Smooth muscle cell (in vitro differentiated cells): ENCODE data around the gene HTRA3. TPM values are rescaled to one million over a fixed set of nuclear protein-coding genes. Genes with fewer than 3 reads are reported as not detected.

Experiments used
- DNase-seq: peaks from one replicate; lab custom pipeline; 2025; ENCODE audit not compliant: unreplicated experiment; lab: John Stamatoyannopoulos, UW
- H2AFZ ChIP-seq: fragments of 200-600 bp; sonication (generic); 2 replicates; pipeline ENCODE4 v1.6.0; 2016; ENCODE audit warnings: antibody characterized with exemption, low read depth, mild to moderate bottlenecking
- H3F3A ChIP-seq: fragments of 200-600 bp; sonication (generic); 2 replicates; pipeline ENCODE4 v1.6.0; 2017; ENCODE audit warnings: antibody characterized with exemption, low read depth
- H3K27ac ChIP-seq: fragments of 200-600 bp; sonication (generic); 2 replicates; pipeline ENCODE4 v1.5.1; 2016; ENCODE audit warnings: low read depth, mild to moderate bottlenecking
- H3K27me3 ChIP-seq: fragments of 200-600 bp; sonication (generic); 2 replicates; pipeline ENCODE4 v1.6.1; 2016; ENCODE audit warnings: low read depth, mild to moderate bottlenecking
- H3K36me3 ChIP-seq: fragments of 200-600 bp; sonication (generic); 2 replicates; pipeline ENCODE4 v1.5.1; 2016; ENCODE audit warnings: low read depth
- H3K4me1 ChIP-seq: fragments of 200-600 bp; sonication (generic); 2 replicates; pipeline ENCODE4 v1.5.1; 2016; ENCODE audit warnings: low read depth
- H3K4me2 ChIP-seq: fragments of 200-600 bp; sonication (generic); 2 replicates; pipeline ENCODE4 v1.6.0; 2016; ENCODE audit warnings: mild to moderate bottlenecking
- H3K4me3 ChIP-seq: fragments of 200-600 bp; sonication (generic); 2 replicates; pipeline ENCODE4 v1.5.1; 2016; ENCODE audit warnings: mild to moderate bottlenecking
- H3K79me2 ChIP-seq: fragments of 200-600 bp; sonication (generic); 2 replicates; pipeline ENCODE4 v1.6.0; 2016; ENCODE audit warnings: low read depth, mild to moderate bottlenecking
- H3K9ac ChIP-seq: fragments of 200-600 bp; sonication (generic); 2 replicates; pipeline ENCODE4 v1.6.0; 2016; ENCODE audit warnings: low read depth
- H3K9me3 ChIP-seq: fragments of 200-600 bp; sonication (generic); replicated peaks from 2 replicates; pipeline ENCODE4 v1.5.1; 2016; ENCODE audit warnings: low read depth
- H4K20me1 ChIP-seq: fragments of 200-600 bp; sonication (generic); 2 replicates; pipeline ENCODE4 v1.6.0; 2016; ENCODE audit warnings: low read depth
- WGBS: methylation state at CpG from one replicate; pipeline ENCODE4 v1.1.7; 2016; ENCODE audit warnings: low lambda C conversion rate; 5-methylcytosine and 5-hydroxymethylcytosine counted together
- polyA plus RNA-seq: library from polyadenylated mRNA; unstranded; fragments of >200 nt; fragmentation: Nextera tagmentation; extraction: Ambion mirVana; gene quantifications from 2 replicates; pipeline ENCODE4 v1.2.1, GENCODE V29; 2016
- total RNA-seq: library from RNA; depleted of rRNA; stranded (reverse); fragments of >200 nt; gene quantifications from 2 replicates; pipeline ENCODE4 v1.2.3, GENCODE V29; 2014
- TF ChIP-seq, protein P1 (sequence below): fragments of 200-600 bp; sonication (generic); IDR thresholded peaks from 2 replicates; pipeline ENCODE4 v1.5.1; 2017; ENCODE audit warnings: borderline replicate concordance, mild to moderate bottlenecking, antibody characterized with exemption; ENCODE audit not compliant: insufficient read depth, poor library complexity, severe bottlenecking

The HTRA3 gene
- total and polyA plus RNA-seq, 2 experiments from 2014 or later: 77.7 to 227 TPM

DNA sequence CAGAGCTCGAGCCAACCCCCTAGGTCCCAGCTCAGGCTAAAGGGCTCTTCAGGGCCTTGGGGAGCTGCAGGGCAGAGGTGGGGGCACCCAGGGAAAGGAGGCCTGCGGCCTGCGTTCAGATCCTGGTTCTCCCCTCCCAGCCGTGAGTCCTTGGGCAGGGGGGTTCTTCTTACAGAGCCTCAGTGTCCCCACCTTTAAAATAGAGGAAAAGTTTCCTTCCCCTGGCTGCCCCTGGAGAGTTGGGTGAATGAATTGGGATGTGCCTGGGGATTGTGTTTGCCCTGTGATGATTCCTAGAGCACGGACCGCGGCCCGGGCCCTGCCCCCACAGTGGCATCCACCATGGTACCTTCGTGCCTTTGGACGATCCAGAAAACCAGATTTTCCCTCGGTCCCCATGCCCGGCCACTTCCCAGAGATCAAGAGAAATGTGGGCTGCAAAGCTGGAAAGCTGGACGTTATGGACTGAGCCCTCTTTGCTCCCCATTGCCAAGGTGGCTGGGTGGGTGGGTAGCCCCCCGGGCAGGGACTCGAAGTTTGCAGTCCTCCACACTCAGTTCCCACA lies 11.4 kb downstream of the HTRA3 start:
- no peaks in the 10 kb centered on the region for H3K36me3 ChIP-seq
- WGBS: 97% methylated on average over 15 of the region's 15 CpGs
- peaks cover 10% of the 10 kb centered on the region for H3K79me2 ChIP-seq
- no peak for DNase-seq
- H3F3A ChIP-seq: peaks cover 4% of the 10 kb centered on the region
- H3K9me3 ChIP-seq: no peaks in the 10 kb centered on the region
- H3K9ac ChIP-seq: no peak overlapping the region
- no peak overlapping the region for H3K27ac ChIP-seq
- no peak overlapping the region for H2AFZ ChIP-seq
- no peaks in the 10 kb centered on the region for H3K4me1 ChIP-seq
- no peaks in the 10 kb centered on the region for H3K27me3 ChIP-seq
- H3K4me2 ChIP-seq: no peak overlapping the region
- TF ChIP-seq, protein P1, sequence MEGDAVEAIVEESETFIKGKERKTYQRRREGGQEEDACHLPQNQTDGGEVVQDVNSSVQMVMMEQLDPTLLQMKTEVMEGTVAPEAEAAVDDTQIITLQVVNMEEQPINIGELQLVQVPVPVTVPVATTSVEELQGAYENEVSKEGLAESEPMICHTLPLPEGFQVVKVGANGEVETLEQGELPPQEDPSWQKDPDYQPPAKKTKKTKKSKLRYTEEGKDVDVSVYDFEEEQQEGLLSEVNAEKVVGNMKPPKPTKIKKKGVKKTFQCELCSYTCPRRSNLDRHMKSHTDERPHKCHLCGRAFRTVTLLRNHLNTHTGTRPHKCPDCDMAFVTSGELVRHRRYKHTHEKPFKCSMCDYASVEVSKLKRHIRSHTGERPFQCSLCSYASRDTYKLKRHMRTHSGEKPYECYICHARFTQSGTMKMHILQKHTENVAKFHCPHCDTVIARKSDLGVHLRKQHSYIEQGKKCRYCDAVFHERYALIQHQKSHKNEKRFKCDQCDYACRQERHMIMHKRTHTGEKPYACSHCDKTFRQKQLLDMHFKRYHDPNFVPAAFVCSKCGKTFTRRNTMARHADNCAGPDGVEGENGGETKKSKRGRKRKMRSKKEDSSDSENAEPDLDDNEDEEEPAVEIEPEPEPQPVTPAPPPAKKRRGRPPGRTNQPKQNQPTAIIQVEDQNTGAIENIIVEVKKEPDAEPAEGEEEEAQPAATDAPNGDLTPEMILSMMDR: no peak
- H4K20me1 ChIP-seq: peaks cover 4% of the 10 kb centered on the region
- H3K4me3 ChIP-seq: no peak overlapping the region

DNA sequence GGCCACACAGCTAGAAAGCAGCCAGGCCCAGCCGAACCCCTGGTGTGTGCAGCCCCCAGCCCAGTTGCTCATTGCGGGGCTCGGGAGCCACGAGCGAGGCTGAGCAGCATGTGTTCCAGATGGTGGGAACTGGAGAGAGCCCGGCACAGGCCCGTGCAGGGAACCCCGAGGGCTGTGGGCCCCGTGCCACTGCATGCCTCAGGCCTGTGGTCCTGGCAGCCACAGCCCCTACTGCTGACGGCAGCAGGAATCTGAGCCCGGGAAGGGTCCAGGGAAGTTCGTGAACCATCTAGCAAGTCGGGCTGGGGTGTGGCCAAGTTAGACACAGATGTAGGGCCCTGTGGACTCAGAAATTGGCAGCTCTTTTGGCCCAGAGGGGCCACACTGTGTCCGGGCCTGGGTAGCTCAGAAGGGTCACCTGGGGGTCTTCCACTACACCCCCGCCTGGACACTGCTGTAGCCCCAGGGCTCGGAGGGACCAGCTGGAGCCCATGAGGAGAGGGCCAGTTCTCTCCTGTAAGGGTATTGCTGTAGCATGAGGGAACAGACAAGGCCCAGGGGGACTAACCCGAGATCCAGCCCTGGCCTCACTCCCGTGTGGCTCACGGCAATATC lies 12.1 kb downstream of the HTRA3 start:
- no peaks in the 10 kb centered on the region for H3K9me3 ChIP-seq
- H3K9ac ChIP-seq: no peak overlapping the region
- H3K36me3 ChIP-seq: no peaks in the 10 kb centered on the region
- no peak overlapping the region for H3K4me2 ChIP-seq
- no peaks in the 10 kb centered on the region for H3K27me3 ChIP-seq
- peaks cover 4% of the 10 kb centered on the region for H3F3A ChIP-seq
- no peak overlapping the region for H2AFZ ChIP-seq
- no peak overlapping the region for H3K4me3 ChIP-seq
- DNase-seq: no peak
- 91% methylated on average over 19 of the region's 19 CpGs for WGBS
- H3K4me1 ChIP-seq: no peaks in the 10 kb centered on the region
- H3K79me2 ChIP-seq: peaks cover 3% of the 10 kb centered on the region
- H4K20me1 ChIP-seq: peaks cover 4% of the 10 kb centered on the region
- TF ChIP-seq, protein P1: no peak
- no peak overlapping the region for H3K27ac ChIP-seq

DNA sequence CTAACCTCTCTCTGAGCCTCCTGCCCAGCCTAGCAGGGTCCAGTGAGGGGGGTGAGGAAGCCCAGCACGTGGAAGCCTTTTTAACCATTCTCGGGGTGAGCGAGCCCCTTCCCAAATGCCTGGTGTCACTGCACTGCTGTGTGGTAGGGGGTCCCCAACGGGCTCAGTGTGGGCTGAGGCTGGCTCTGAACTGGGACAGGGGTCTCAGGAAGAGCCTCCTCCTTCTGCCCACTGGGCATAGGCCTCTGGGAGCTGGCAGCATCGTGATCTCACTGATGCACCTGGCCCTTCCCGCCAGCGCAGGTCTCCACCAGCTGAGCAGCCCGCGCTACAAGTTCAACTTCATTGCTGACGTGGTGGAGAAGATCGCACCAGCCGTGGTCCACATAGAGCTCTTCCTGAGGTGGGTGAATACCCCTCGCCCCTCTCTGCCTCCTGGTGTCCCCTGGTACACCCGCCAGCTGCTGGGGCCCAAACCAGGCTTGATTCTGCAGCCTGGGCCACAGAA lies 12.6 kb downstream of the HTRA3 start:
- H3K27me3 ChIP-seq: no peaks in the 10 kb centered on the region
- no peak overlapping the region for H3K4me2 ChIP-seq
- H3K79me2 ChIP-seq: no peaks in the 10 kb centered on the region
- H3K27ac ChIP-seq: no peak overlapping the region
- no peaks in the 10 kb centered on the region for H3K4me1 ChIP-seq
- TF ChIP-seq, protein P1: no peak
- H3F3A ChIP-seq: peaks cover 4% of the 10 kb centered on the region
- no peak for DNase-seq
- no peak overlapping the region for H3K9ac ChIP-seq
- no peaks in the 10 kb centered on the region for H3K36me3 ChIP-seq
- peaks cover 4% of the 10 kb centered on the region for H4K20me1 ChIP-seq
- H3K9me3 ChIP-seq: no peaks in the 10 kb centered on the region
- H3K4me3 ChIP-seq: no peak overlapping the region
- no peak overlapping the region for H2AFZ ChIP-seq
- WGBS: 95% methylated on average over 14 of the region's 14 CpGs
